Stimulated activated CD8-positive, alpha-beta memory T cell treated with anti-CD3 and anti-CD28 coated beads, Interleukin-15, amount 100 ng/mL, for 48 hours (primary cell): ENCODE data around the gene PSMC3IP.
A peak's percentile ranks its signal among the peaks of the same experiment; 100 is the strongest.

Experiments used
- DNase-seq, 2 donors: peaks; one replicate each; pipeline ENCODE4 v3.0.0-alpha.2; 2020; ENCODE audit warnings: low read depth in 2 of 2

Gene PSMC3IP

DNA sequence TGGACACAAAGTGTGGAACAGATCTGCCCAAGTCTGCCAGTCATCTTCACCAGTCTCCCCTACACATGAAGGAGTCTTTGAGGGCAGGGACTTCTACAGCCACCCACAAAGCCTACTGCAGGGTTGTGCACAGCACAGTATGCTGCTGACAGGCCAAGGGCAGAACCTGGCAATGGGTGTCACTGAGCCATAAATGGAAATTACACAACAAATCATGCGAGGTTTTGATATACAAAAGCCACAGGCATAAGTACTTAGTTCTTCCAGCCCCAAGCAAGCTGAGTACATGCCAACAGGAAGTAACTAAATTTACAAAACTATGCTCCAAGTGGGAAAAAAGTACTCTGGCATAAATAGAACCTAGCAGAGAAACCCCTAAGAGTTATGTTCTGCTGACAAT is 7.8 kb upstream of the PSMC3IP start:
- DNase-seq: no peak

DNA sequence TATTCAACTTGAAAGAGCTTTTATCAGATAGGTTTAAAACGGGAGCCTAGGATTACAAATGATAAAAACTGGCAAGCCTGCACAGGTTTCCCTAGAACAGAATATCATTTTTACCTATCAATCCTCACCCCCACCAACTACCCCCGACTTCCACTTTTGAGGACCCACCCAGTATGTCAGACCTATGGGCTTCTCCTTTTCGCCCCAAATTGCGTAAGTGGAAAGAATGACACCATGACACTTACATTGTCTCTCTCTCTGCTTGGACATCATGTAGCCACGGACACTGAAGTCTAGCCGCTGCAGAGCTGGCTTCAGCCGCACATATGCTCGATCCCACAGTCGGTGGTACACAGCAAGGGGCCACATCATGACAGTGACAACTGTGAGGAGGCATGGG is 7.4 kb upstream of the PSMC3IP start:
- no peak for DNase-seq

DNA sequence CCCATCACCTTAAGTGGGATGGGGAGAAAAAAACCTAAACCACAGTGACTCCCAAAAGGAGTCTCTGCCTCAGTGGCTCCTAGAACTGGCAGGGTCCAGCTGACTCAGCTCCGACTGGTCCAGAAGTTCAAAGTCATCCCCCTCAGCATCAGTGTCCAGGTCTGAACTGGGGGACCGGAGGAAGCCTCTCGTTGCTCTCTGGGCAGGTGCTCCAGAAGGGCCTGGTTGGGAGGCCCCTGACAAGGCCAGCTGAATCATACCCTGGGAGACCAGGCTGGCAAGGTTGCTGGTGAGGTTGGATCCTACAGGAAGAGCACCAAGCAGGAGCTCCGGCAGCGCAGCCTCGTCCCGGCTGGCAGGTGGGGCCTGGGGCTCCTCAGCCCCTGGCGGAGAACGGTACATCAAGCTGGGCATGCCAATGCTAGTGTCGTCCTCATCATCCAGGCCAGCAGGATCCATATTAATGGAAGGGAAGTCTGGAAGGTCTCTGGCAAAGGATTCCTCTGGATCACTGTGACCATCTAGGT is 4.3 kb upstream of the PSMC3IP start:
- no peak for DNase-seq

DNA sequence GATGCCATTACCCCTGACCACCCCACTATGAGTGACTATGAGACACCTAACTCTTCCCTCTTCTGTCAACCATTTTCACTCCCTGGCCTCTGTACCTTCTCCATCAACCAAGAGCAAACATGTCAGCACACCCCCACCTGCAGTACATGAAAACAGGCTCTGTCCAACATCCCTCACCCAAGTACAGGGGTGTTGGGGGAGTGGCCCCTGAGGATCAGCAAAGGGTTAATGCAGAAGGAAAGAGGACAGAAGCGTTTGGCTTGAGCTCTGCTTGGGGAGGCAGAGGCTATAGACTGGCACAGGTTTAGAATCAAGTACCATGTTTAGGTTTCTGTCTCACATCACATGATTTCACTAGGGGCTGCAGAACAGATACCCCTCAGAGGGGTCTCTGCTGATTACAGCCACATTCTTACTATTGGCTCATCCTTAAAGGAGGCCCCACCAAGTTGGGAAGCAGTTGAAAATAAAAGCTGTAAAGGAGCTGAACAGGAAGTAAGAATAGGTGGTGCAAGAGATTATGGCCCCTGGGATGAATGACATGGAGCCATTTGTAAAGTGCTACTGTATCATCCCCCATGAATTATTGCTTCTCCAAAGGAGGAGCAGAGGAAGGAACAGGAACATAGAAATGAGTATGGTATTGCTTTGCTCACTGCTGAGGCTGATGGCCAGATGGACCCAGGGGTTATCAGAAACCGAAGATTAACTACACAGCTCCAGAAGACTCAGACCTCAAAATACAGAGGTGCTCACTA is 2.4 kb upstream of the PSMC3IP start:
- DNase-seq: no peak

DNA sequence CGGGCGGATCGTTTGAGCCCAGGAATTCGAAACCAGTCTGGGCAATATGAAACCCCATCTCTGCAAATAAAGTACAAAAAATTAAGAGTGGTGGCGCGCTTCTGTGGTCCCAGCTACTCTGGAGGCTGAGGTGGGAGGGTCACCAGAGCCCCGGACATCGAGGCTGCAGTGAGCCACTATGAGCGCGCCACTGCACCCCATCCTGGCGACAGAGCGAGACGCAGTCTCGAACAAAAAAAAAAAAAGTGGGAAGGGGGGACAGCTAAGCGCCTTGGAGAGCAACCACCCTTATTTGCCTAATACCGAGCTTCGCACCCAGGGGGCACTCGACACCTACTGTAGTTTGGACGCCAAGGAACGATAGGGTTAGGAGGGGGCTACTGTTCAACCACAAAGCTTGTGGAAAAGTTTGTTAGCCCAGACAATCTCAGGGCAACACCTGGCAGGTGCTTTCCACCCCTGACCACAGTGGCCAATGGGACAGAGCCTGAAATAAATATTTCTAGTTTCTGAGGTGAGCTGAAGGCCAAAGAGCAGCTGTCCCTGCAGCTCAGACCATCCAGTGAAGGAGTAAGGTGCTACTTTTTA is 847 bp upstream of the PSMC3IP start:
- peak; percentile 51 to 56 for DNase-seq

- DNase-seq: no peak
Observed at GRCh38 chr17:42577140-42577531, 393 bp downstream of the PSMC3IP start.

DNA sequence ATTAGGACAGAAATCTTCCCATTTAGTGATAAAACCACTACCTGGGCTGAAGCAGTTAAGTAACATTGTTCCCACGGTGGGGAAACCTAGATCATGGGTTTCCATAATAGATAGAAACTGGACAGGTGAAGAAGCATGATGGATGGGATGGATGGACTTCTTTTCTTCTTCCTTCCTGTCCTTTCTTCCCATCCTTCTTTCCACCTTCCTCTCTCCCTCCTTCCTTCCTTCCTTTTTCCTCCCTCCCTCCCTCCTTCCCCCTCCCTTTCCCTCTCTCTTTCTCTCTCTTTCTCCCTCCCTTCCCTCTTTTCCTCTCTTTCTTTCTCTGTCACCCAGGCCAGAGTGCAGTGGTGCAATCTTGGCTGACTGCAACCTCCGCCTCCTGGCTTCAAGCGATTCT is 3.1 kb downstream of the PSMC3IP start:
- no peak for DNase-seq

GRCh38 chr17:42573095-42573494 is 4.4 kb downstream of the PSMC3IP start:
- DNase-seq: no peak

DNA sequence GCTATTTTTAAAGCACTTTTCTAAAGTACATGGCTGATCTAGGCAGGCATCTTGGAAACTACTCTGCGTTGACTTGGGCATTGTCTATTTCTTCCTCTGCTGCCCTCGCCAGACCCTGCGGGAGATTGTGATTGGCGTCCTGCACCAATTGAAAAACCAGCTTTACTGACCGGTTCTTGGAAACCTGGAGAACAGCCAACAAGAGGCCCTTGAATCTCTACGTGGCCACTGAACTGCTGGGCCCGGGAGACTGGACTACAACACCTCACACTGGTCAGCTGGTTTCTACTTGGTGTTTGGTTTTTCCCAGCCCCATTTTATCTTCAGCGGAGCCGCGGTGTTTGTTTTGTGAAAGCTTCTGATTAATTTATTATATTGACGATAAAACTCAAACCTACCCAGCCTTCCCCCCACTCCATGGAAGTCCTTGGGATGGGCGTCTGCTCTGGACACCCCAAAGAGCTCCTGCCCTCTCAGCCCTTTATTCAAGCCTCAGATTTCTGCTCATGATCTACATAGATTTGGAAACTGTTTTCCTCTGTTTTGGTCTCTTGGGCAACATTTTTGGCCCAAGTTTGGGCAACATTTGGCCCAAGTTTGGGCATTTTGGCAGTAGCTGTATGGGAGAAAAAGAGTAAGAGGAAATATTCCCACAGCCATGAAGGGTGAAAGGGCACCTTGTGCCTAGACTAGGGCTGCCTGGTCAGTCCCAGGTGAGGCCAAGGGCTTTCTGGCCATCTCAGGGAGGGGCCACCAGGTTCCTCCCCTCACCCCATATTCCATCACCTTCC is 5.9 kb downstream of the PSMC3IP start:
- no peak for DNase-seq

DNA sequence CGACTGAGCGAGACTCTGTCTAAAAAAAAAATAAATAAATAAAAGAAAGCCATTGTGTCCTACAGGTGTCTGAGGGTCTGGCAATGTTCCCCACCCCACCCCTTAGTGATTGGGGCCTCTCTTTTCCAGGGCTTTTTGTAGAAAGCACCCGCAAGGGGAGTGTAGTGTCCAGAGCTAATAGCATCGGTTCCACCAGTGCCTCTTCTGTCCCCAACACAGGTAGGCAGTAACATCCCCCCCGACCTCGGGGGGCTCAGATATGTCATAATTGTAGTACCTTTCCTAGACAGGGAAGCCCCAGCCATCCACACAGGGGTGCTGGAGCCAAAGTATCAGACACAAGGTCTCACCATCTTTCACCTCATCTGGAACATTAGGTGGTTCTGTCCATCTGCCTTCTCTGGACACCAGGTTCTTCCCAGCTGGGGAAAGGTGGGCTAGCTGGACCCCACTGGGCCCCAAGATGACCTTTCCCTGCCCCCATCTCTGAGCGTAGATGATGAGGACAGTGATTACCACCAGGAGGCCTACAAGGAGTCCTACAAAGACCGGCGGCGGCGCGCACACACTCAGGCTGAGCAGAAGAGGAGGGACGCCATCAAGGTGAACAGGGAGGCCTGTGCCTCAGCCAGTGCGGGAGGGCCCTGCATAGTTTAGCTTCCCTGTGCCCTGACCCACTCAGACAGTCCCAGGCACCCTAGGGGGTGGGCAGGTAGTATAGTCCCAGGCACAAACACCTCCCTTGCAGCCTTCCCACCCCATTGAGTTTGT is 9.0 kb downstream of the PSMC3IP start:
- no peak for DNase-seq

- peak; percentile 90 to 92 for DNase-seq
Observed at GRCh38 chr17:42566883-42567573, 10.5 kb downstream of the PSMC3IP start, which contains the start of gene MLX. Gene MLX, plus strand, starts transcription at chr17:42567100. Its CDS starts 25 bp downstream, at chr17:42567125.

DNA sequence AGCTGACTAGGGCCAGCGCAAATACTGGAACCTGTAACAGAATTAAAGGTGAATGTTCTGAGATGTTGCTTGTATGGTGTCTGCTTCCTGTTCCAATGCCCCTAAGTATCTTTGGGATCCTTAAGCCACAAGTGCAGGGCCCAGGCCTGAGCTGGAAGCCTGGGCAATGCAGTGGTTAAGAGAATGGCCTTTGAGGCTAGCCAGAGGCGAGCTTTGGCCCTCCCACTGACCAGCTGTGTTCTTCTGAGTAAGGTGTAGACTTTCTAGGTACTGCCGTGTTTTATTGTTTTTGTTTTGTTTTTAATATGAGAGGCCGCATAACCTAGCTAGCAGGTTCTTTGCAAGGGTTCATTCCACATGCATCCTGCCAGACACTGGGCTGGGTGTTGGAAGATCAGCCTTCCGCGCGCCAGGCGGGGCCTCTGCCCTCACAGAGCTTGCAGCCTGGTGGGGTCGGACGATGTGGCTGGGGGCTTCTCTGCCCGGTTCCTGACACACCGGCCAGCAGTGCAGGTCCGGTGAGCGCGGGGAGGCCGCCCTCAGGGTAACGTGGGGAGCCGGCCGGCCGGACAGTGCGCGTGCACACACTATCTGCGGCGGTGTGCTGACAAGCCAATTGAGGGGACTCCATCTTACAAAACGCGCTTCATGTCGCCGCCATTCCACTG is 11.2 kb downstream of the PSMC3IP start:
- DNase-seq: no peak

DNA sequence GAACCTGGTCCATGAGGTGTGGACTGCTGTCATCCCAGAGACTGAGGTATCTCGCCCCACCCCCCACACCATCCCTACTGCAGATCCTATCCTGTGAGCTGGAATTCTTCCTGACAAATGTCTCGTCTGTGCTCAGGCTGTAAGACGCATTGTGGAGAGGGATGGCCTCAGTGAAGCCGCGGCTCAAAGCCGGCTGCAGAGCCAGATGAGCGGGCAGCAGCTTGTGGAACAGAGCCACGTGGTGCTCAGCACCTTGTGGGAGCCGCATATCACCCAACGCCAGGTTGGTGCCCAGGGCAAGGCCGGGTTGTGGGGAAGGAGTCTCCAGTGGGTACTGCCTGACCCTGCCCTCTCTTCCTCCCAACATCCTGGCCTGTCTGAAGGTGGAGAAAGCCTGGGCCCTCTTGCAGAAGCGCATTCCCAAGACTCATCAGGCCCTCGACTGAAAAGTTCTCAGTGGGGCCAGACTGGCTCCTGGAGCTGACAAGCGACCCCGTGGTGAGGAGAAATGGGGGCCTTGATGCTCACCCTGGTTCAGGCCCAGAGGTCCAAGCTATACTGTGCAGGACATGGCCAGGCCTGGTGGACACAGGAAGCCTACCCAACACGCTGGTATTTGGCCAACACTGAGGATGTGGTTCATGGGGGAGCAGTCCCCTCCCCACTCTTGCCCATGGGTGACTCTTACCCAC is 11.9 kb downstream of the PSMC3IP start:
- no peak for DNase-seq

GRCh38 chr17:42564815-42565522 is 12.6 kb downstream of the PSMC3IP start:
- DNase-seq: no peak

DNA sequence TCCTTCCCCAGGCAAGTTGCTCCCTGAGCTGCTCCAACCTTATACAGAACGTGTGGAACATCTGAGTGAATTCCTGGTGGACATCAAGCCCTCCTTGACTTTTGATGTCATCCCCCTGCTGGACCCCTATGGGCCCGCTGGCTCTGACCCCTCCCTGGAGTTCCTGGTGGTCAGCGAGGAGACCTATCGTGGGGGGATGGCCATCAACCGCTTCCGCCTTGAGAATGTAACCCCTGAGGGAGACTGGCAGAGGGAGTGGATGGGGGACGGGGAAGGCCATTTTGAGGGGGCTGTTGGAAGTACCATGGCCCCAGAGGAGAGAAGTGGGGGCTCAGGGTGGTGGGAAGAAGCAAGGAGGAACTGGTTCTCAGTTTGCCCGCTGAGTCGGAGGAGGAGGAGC is 13.6 kb downstream of the PSMC3IP start:
- no peak for DNase-seq

DNA sequence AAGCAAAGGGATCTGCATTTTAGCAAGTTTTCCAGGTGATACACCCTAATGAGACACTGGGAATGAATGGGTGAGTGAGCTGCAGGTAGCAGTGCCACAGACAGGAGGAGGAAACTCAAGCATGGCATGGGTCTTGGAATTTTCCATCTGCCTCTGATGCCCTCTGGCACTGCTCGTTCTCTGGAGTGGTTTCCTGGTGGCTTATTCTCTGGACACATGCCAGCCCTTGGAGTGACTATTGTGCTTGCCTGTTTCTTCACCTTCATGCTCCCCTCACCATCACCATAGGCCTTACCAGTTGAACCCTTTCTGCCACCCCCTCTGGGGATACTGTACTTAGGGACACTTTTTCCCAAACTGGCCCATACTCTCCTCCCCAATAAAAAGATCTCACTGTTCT is 14.0 kb downstream of the PSMC3IP start:
- no peak for DNase-seq

DNA sequence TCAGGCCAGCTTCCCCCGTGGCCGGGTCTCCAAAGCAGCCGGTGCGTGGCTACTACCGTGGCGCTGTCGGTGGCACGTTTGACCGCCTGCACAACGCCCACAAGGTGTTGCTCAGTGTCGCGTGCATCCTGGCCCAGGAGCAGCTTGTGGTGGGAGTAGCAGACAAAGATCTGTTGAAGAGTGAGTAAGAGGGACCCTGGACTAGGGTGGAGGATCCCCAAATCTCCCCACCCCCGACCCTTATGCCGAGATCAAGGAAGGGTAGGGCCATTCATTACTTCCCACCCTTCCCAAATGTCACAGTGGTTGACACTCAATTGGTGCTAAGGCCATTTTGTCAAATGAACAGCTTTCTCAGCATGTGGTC is 14.4 kb downstream of the PSMC3IP start:
- DNase-seq: no peak

DNA sequence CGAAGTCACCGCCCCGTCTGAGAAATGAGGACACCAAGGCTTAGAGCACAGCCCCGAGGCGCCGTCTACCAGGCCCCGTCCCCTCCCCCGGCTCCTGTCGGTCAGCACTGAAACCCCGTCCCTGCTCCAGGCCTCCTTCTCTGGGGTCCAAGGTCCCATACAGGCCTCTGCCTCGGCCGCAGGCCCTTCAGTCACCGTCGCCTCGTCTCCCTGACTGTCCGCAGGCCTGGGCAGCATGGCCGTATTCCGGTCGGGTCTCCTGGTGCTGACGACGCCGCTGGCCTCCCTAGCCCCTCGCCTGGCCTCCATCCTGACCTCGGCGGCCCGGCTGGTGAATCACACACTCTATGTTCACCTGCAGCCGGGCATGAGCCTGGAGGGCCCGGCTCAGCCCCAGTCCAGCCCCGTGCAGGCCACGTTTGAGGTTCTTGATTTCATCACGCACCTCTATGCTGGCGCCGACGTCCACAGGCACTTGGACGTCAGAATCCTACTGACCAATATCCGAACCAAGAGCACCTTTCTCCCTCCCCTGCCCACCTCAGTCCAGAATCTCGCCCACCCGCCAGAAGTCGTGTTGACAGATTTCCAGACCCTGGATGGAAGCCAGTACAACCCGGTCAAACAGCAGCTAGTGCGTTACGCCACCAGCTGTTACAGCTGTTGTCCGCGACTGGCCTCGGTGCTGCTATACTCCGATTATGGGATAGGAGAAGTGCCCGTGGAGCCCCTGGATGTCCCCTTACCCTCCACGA is 15.0 kb downstream of the PSMC3IP start:
- no peak for DNase-seq
